ENCODE results near the gene OCRL. TPM values are rescaled to one million over a fixed set of nuclear protein-coding genes. Genes with fewer than 3 reads are reported as not detected.
"Not testable (repeated sequence)": the region's sequence is repeated elsewhere in the genome, so short reads cannot be mapped to it uniquely, and the experiment has no call there.

OCRL gene
- total and polyA plus RNA-seq, 4 donors = 8.6 to 20.2 (median 14.0) TPM

DNA sequence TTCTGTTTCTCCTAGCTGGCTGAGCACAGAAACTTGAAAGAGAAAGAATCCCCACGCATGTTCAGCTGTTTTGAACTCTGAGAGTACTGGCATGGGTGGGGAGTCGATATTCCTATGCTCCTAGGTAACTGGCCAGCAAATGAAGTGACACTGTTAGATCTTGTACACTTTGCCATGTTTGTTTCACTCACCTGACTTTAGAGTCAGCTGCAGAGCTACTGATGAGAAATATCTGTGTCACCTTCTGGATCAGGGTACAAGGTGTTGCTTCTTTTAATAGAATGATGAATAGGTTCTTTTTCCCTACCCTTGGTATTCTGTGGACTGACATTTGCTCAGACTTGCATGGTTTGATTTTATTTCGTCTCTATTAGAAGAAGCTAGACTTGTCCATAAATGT is 28.3 kb downstream of the OCRL start:
- Histone ChIP-seq H3K36me3 (ENCODE audit: control insufficient read depth in 4 of 4, insufficient read depth in 4 of 4, low read length in 4 of 4) (peaks cover 2 to 11% (median 5%) of the 10 kb centered on the region in 4 donors), H3K9me3 (ENCODE audit: control insufficient read depth in 4 of 4, insufficient read depth in 3 of 4, low read length in 3 of 4) (no peaks in the 10 kb centered on the region), H3K27ac (ENCODE audit: low read depth in 1 of 2, low read length in 1 of 2) (no peak overlapping the region), H3K27me3 (ENCODE audit: control insufficient read depth in 3 of 3, insufficient read depth in 3 of 3, low read length in 2 of 3) (peaks cover 0 to 6% (median 0%) of the 10 kb centered on the region in 3 donors), H3K4me3 (no peak overlapping the region), H3K9ac (ENCODE audit: insufficient read depth in 1 of 2, low read length in 2 of 2) (no peak overlapping the region), H3K4me1 (ENCODE audit: control insufficient read depth in 5 of 5, insufficient read depth in 5 of 5, low read length in 5 of 5) (peaks cover 0 to 21% (median 0%) of the 10 kb centered on the region in 5 donors)
- ATAC-seq (ENCODE audit: insufficient read depth, low FRiP score) = no peak
- WGBS, 2 donors = 67 to 95% methylated on average over 3 of the region's 3 CpGs
- TF ChIP-seq, protein P1, sequence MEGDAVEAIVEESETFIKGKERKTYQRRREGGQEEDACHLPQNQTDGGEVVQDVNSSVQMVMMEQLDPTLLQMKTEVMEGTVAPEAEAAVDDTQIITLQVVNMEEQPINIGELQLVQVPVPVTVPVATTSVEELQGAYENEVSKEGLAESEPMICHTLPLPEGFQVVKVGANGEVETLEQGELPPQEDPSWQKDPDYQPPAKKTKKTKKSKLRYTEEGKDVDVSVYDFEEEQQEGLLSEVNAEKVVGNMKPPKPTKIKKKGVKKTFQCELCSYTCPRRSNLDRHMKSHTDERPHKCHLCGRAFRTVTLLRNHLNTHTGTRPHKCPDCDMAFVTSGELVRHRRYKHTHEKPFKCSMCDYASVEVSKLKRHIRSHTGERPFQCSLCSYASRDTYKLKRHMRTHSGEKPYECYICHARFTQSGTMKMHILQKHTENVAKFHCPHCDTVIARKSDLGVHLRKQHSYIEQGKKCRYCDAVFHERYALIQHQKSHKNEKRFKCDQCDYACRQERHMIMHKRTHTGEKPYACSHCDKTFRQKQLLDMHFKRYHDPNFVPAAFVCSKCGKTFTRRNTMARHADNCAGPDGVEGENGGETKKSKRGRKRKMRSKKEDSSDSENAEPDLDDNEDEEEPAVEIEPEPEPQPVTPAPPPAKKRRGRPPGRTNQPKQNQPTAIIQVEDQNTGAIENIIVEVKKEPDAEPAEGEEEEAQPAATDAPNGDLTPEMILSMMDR (IDR thresholded peaks at IDR 0.05; ENCODE audit: control extremely low read depth, extremely low read depth) = no peak
- no peak for DNase-seq

DNA sequence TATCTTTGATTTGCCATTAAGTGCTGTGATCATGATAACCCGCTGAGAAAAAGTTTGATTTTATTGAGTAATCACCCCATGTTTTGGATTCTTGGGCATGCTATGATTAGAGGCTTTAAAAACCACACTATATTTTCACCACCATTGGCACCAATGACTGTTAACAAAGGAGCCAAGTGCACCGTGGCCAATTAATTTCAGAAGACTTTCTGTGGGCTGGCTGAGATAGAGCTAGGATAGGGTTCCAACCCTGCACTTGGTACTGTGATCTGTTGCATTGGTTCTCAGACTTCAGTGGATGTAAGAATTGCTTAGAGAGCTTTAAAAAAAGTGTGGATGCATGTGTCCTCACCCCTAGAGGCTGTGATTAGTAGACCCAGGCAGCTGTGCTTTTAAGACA is 32.4 kb downstream of the OCRL start:
- H3K36me3 ChIP-seq (ENCODE audit: control insufficient read depth in 4 of 4, insufficient read depth in 4 of 4, low read length in 4 of 4) = peaks cover 4 to 17% (median 12%) of the 10 kb centered on the region in 4 donors
- no peak for DNase-seq

DNA sequence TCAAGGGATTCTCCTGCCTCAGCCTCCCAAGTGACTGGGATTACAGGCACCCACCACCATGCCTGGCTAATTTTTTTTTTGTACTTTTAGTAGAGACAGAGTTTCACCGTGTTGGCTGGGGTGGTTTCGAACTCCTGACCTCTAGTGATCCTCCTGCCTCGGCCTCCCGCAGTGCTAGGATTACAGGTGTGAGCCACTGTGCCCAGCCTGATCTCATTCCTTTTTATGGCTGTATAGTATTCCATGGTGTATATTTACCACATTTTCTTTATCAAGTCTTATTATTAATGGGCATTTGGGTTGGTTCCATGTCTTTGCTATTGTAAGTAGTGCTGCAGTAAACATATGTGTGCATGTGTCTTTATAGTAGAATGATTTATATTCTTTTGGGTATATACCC is 33.6 kb downstream of the OCRL start:
- peaks cover 5 to 17% (median 12%) of the 10 kb centered on the region in 4 donors for H3K36me3 ChIP-seq (ENCODE audit: control insufficient read depth in 4 of 4, insufficient read depth in 4 of 4, low read length in 4 of 4)
- H3K4me1 ChIP-seq (ENCODE audit: control insufficient read depth in 5 of 5, insufficient read depth in 5 of 5, low read length in 5 of 5); ATAC-seq (ENCODE audit: insufficient read depth, low FRiP score); H3K4me3 ChIP-seq; H3K9me3 ChIP-seq (ENCODE audit: control insufficient read depth in 4 of 4, insufficient read depth in 3 of 4, low read length in 3 of 4); DNase-seq; H3K9ac ChIP-seq (ENCODE audit: insufficient read depth in 1 of 2, low read length in 2 of 2); H3K27ac ChIP-seq (ENCODE audit: low read depth in 1 of 2, low read length in 1 of 2): not testable (repeated sequence)
- H3K27me3 ChIP-seq (ENCODE audit: control insufficient read depth in 3 of 3, insufficient read depth in 3 of 3, low read length in 2 of 3) = peaks cover 0 to 10% (median 2%) of the 10 kb centered on the region in 3 donors
- WGBS, 2 donors = 90 to 100% methylated on average over 4 of the region's 4 CpGs

More for the DNA sequence above, 32.4 kb downstream of the OCRL start:
- TF ChIP-seq, protein P1 (IDR thresholded peaks at IDR 0.05; ENCODE audit: control extremely low read depth, extremely low read depth) = no peak
- H3K9ac ChIP-seq (ENCODE audit: insufficient read depth in 1 of 2, low read length in 2 of 2) = no peak overlapping the region
- no peak overlapping the region for H3K27ac ChIP-seq (ENCODE audit: low read depth in 1 of 2, low read length in 1 of 2)
- no peaks in the 10 kb centered on the region for H3K9me3 ChIP-seq (ENCODE audit: control insufficient read depth in 4 of 4, insufficient read depth in 3 of 4, low read length in 3 of 4)
- H3K4me3 ChIP-seq = no peak overlapping the region
- WGBS, 2 donors = 65 to 82% methylated on average over 2 of the region's 2 CpGs
- H3K27me3 ChIP-seq (ENCODE audit: control insufficient read depth in 3 of 3, insufficient read depth in 3 of 3, low read length in 2 of 3) = peaks cover 0 to 10% (median 2%) of the 10 kb centered on the region in 3 donors
- no peak for ATAC-seq (ENCODE audit: insufficient read depth, low FRiP score)
- H3K4me1 ChIP-seq (ENCODE audit: control insufficient read depth in 5 of 5, insufficient read depth in 5 of 5, low read length in 5 of 5) = no peaks in the 10 kb centered on the region

DNA sequence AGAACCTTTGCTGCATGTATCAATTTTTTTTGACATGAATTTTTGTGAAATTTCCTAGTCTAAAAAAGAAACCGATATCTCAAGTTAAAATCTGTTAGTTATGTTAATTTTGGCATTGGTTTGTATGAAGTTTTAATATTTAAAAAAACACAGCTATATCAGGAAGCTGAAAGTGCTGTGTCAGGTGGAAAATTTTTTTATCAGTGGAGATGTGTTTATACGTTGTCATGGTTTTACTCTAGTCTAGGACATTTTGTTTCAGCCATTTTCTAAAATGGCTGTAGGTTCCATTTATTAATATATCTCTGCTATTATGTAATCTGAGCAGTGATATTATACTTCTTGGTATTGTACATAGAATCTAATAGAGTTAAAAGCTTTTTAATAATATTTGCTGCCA is 34.2 kb downstream of the OCRL start:
- ATAC-seq (ENCODE audit: insufficient read depth, low FRiP score) (no peak), DNase-seq (no peak)
- no peak overlapping the region for H3K9ac ChIP-seq (ENCODE audit: insufficient read depth in 1 of 2, low read length in 2 of 2)
- H3K27me3 ChIP-seq (ENCODE audit: control insufficient read depth in 3 of 3, insufficient read depth in 3 of 3, low read length in 2 of 3) = peaks cover 0 to 9% (median 2%) of the 10 kb centered on the region in 3 donors
- H3K9me3 ChIP-seq (ENCODE audit: control insufficient read depth in 4 of 4, insufficient read depth in 3 of 4, low read length in 3 of 4) = no peaks in the 10 kb centered on the region
- no peaks in the 10 kb centered on the region for H3K4me1 ChIP-seq (ENCODE audit: control insufficient read depth in 5 of 5, insufficient read depth in 5 of 5, low read length in 5 of 5)
- H3K36me3 ChIP-seq (ENCODE audit: control insufficient read depth in 4 of 4, insufficient read depth in 4 of 4, low read length in 4 of 4) = peaks cover 5 to 13% (median 10%) of the 10 kb centered on the region in 4 donors
- H3K4me3 ChIP-seq = no peak overlapping the region
- WGBS, 2 donors = 59 to 76% methylated on average over 2 of the region's 2 CpGs
- H3K27ac ChIP-seq (ENCODE audit: low read depth in 1 of 2, low read length in 1 of 2) = no peak overlapping the region
- TF ChIP-seq, protein P1 (IDR thresholded peaks at IDR 0.05; ENCODE audit: control extremely low read depth, extremely low read depth) = no peak

All from lung (tissue), 12 donors.